HFFc6 (cell line): Measurements from ENCODE around the gene FMN2. TPM values are rescaled to one million over a fixed set of nuclear protein-coding genes. Genes with fewer than 3 reads are reported as not detected.

Source experiments
- DNase-seq: peaks from one replicate; pipeline ENCODE4 v3.0.0-alpha.2; 2018
- H3K27ac Mint-ChIP-seq: 2 replicates; pipeline ENCODE4 v1.8.0; 2020; ENCODE audit warnings: mild to moderate bottlenecking, mixed read lengths
- H3K27me3 Mint-ChIP-seq: 2 replicates; pipeline ENCODE4 v1.8.0; 2021; ENCODE audit warnings: mild to moderate bottlenecking, moderate library complexity, mixed read lengths; ENCODE audit not compliant: insufficient read depth
- H3K36me3 Mint-ChIP-seq: 2 replicates; pipeline ENCODE4 v1.8.0; 2021; ENCODE audit warnings: low read depth, mixed read lengths
- H3K4me1 Mint-ChIP-seq: 2 replicates; pipeline ENCODE4 v1.8.0; 2020; ENCODE audit warnings: low read depth, mixed read lengths
- H3K4me3 Mint-ChIP-seq: 2 replicates; pipeline ENCODE4 v1.8.0; 2020; ENCODE audit warnings: mild to moderate bottlenecking, moderate library complexity, mixed read lengths
- H3K9me3 Mint-ChIP-seq: 2 replicates; pipeline ENCODE4 v1.8.0; 2020; ENCODE audit warnings: mild to moderate bottlenecking, mixed read lengths
- total RNA-seq, 6 experiments: library from RNA; stranded (reverse); fragmentation: NEBNext Ultra II Directional; extraction: Animal tissue kit (Norgen Biotek cat#: 25700); gene quantifications; 2 replicates in 1 of 6; 3 replicates in 5 of 6; pipeline ENCODE4 v1.2.3, GENCODE V29; 2021
- TF ChIP-seq, protein P1 (sequence below): fragments of 200-600 bp; sonication (generic); IDR thresholded peaks from 2 replicates; pipeline ENCODE4 v1.5.0; 2021; ENCODE audit warnings: antibody characterized with exemption, mild to moderate bottlenecking

The FMN2 gene
- total RNA-seq, 6 experiments from 2014 or later, result 82.6 to 115 (median 96.4) TPM

DNA sequence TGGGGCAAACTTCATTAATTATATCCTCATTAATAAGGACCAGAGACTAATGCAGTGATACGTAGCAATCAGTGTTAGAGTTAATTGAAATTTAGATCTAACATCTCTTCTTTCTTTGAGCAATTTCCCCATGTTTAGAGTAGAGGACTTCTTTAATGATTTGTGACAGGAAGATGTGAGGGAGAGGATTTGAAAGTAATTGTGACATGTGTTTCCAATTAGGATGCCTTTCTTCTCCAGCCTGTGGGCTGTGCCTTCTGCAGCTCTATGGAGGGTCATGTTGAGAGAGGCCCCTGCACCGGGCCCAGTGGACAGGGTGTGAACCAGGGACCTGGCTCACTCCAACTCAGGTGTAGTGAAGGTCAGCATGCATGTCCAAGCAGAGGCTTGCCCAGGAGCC lies 417.3 kb downstream of the FMN2 start:
- Mint-ChIP-seq H3K4me1 (peaks cover 21% of the 10 kb centered on the region), H3K27me3 (no peaks in the 10 kb centered on the region; the same call in 1 of the 2 replicates), H3K9me3 (no peaks in the 10 kb centered on the region; the same call in 1 of the 2 replicates), H3K36me3 (peaks cover 4% of the 10 kb centered on the region; the same call in 1 of the 2 replicates), H3K27ac (no peak overlapping the region), H3K4me3 (no peak overlapping the region)
- DNase-seq, result peak; percentile 39
- TF ChIP-seq, protein P1, sequence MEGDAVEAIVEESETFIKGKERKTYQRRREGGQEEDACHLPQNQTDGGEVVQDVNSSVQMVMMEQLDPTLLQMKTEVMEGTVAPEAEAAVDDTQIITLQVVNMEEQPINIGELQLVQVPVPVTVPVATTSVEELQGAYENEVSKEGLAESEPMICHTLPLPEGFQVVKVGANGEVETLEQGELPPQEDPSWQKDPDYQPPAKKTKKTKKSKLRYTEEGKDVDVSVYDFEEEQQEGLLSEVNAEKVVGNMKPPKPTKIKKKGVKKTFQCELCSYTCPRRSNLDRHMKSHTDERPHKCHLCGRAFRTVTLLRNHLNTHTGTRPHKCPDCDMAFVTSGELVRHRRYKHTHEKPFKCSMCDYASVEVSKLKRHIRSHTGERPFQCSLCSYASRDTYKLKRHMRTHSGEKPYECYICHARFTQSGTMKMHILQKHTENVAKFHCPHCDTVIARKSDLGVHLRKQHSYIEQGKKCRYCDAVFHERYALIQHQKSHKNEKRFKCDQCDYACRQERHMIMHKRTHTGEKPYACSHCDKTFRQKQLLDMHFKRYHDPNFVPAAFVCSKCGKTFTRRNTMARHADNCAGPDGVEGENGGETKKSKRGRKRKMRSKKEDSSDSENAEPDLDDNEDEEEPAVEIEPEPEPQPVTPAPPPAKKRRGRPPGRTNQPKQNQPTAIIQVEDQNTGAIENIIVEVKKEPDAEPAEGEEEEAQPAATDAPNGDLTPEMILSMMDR, result no peak

DNA sequence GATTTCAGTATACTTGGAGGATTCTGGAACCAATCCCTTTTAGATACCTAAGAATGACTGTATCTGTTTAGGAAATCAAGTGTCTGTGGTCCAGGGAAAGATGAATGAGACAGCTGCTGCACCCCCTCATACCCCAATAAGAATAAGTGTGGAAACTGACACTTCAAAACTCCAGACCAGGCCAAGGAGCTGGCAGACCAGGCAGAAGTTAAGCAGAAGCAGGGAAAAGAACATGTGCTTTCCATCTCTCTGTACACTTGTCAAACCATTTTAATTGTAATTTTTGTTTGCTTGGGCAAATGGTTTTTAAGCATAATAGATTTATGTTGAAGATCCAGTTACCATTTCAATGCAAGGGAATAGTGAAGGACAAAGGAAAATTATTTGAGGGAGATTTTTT lies 420.1 kb downstream of the FMN2 start:
- Mint-ChIP-seq H3K9me3 (no peaks in the 10 kb centered on the region; the same call in 1 of the 2 replicates), H3K27me3 (no peaks in the 10 kb centered on the region; the same call in 1 of the 2 replicates), H3K4me3 (no peak overlapping the region), H3K27ac (no peak overlapping the region), H3K4me1 (peaks cover 48% of the 10 kb centered on the region), H3K36me3 (peaks cover 4% of the 10 kb centered on the region; the same call in 1 of the 2 replicates)
- TF ChIP-seq, protein P1, result no peak
- DNase-seq, result no peak

DNA sequence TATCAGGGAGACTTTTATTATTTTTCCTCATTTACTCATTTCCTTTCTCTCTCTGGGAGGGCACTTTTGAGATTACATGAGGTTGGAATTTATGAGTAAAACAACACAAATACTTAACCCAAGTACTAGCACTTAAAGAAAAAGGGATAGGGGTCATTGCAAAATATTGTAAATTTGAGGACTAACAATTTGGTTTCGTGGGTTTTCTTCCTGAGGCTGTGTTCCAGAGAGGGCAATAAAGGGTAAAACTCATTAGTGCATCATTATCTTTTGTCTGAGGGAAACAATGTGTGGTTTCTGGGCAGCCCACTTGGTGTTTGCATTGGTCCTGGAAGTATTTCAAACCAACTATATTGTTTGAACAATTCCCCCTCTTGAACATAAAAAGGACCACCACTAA lies 423.8 kb downstream of the FMN2 start:
- Mint-ChIP-seq H3K27ac (peak overlapping the region; percentile 39; the same call in 1 of the 2 replicates), H3K36me3 (no peaks in the 10 kb centered on the region; the same call in 1 of the 2 replicates), H3K4me3 (peak overlapping the region; percentile 60), H3K27me3 (no peaks in the 10 kb centered on the region), H3K4me1 (peaks cover 26% of the 10 kb centered on the region), H3K9me3 (no peaks in the 10 kb centered on the region)
- TF ChIP-seq, protein P1, result no peak
- DNase-seq, result peak; percentile 18

DNA sequence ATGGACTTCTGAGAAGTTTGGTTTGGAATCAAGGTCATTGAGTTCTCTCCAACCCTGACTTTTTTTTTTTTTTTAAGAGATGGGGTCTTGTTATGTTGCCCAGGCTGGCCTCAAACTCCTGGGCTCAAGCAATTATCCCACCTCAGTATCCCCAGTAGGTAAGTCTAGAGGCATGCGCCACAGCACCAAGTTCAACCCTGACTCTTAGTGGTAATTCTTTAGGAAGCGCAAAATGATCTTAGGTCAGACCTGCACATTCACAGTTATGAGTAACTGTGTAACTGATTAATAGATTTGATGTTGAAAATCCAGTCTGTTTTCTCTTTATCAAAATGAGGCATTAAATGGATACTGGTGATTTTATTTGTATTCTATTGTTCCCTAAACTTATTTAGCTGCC lies 424.4 kb downstream of the FMN2 start:
- Mint-ChIP-seq H3K4me1 (peaks cover 26% of the 10 kb centered on the region), H3K9me3 (no peaks in the 10 kb centered on the region), H3K27ac (peak overlapping the region; percentile 39; the same call in 1 of the 2 replicates), H3K4me3 (peak overlapping the region; percentile 10; the same call in 1 of the 2 replicates), H3K27me3 (no peaks in the 10 kb centered on the region), H3K36me3 (no peaks in the 10 kb centered on the region; the same call in 1 of the 2 replicates)
- TF ChIP-seq, protein P1, result no peak
- DNase-seq, result no peak

DNA sequence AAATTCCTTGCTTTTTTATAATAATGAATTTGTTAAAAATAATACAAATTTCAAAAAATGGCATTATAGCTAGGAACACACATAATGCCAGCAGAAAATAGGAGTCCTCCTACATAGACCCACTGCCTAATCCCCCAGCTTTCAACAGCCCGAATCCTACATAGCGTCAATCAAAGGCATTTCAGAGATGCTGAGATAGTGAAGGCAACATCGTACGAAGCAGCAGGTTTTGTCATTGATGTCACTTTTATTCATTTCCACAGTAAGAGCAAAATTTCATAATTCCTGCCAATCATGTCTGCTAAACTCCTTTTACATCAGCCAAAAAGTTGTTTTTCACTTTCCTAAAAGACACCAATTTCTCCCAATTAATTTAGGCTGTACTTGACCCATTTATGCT lies 426.2 kb downstream of the FMN2 start:
- Mint-ChIP-seq H3K4me3 (no peak overlapping the region), H3K27ac (no peak overlapping the region), H3K9me3 (no peaks in the 10 kb centered on the region), H3K36me3 (no peaks in the 10 kb centered on the region; the same call in 1 of the 2 replicates), H3K27me3 (no peaks in the 10 kb centered on the region), H3K4me1 (peaks cover 26% of the 10 kb centered on the region)
- no peak for DNase-seq
- TF ChIP-seq, protein P1, result no peak
